Body of pancreas (tissue), 4 donors: ENCODE measurements around the gene RAD51B.

Experiments used
- CTCF ChIP-seq, 7 experiments: fragments of 450-650 bp in 4 of 7; fragments of 200-600 bp in 3 of 7; sonication (generic) in 3 of 7; IDR thresholded peaks; one replicate each; pipeline ENCODE4 v1.5.1; 2016 to 2019; ENCODE audit warnings: antibody characterized with exemption in 7 of 7
- POLR2A ChIP-seq, 3 donors: fragments of 450-650 bp; IDR thresholded peaks; one replicate each; pipeline ENCODE4 v1.6.1; 2016; ENCODE audit warnings: antibody characterized with exemption in 3 of 3, mild to moderate bottlenecking in 2 of 3

GRCh38 chr14:68439676-68440075 lies 620.1 kb downstream of the RAD51B start:
- no peak for TF ChIP-seq CTCF (IDR thresholded peaks at IDR 0.05)
- TF ChIP-seq POLR2A (IDR thresholded peaks at IDR 0.05), result no peak
